TTC549 (cell line): ENCODE measurements around the gene FGD1.

Source experiments
- FAIRE-seq: peaks from 2 replicates; lab custom pipeline; 2012; peaks lifted over from hg19 to GRCh38; lab: Jason Lieb, UNC

The FGD1 gene

DNA sequence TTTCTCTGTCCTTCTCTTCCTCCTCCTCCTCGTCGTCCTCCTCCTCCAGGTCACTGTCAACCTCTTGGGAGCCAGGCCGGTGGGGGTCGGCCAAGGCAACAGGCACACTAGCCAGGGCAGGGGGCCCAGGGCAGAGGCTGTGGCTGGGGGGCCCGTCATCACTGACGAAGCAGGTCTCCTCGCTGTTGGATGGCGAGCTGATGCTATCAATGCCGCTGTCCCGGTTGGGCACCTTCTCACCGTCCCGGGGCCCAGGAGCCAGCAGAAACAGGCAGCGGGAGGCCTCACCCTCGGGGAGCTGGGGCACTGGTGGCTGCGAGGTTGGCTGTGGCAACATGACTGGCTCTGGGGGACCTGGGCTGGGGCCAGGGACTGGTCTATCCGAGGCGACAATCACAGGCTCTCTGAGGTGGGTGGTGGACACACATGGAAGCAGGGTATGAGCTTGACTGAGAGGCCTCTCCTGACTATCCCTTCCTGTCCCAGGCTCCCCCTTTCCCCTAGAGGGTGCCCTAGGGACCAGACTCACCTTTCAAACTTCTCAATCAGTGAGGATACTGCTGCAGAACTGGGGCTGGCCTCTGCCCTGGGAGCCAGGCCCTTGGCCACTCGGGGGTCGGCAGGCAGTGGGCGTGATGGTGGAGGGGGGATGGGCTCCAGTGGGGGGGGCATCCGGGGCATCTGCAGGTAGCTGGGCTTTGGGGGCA lies 25.8 kb downstream of the FGD1 start:
- FAIRE-seq: no peak

DNA sequence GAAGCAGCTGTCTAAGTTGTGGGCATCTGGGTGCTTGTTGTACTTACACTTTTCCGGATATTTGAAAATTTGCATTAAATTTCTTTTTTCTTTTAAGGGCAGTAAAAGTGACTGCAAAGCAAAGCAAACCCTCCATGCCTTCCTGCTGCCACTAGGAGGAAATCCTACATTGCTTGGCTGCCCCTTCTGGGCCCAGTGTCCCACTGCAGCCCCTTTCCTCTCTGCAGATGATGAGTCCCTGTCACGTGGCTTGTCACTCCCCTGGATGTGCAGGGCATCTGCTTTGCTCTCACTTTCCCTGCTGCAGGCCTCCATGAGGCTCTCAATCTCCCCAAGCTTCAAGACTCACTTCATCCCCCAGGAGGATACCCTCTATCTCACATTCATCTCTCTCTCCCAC lies 43.1 kb downstream of the FGD1 start:
- no peak for FAIRE-seq

GRCh38 chrX:54449929-54450328 lies 46.1 kb downstream of the FGD1 start:
- no peak for FAIRE-seq

DNA sequence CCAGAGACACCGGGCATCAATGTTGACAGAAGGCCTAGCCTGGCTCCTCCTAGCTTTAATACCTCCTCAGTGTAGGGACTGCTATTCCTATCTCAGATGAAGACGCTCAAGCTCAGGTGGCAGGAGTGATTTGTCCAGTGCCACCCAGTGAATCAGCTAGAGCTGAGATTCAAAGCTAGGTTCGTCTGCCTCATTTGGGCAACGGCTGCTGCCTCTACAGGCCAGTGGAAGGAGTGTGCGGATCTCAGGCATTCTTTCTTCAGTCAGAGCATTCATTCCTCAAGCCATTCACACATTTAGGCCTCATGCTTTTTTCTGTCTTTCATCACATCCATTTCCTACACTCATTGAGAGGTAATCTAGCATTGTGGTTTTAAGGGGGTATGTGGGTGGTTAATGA lies 48.6 kb downstream of the FGD1 start:
- FAIRE-seq: no peak

- no peak for FAIRE-seq
Observed at GRCh38 chrX:54446084-54446483, 50.0 kb downstream of the FGD1 start.

DNA sequence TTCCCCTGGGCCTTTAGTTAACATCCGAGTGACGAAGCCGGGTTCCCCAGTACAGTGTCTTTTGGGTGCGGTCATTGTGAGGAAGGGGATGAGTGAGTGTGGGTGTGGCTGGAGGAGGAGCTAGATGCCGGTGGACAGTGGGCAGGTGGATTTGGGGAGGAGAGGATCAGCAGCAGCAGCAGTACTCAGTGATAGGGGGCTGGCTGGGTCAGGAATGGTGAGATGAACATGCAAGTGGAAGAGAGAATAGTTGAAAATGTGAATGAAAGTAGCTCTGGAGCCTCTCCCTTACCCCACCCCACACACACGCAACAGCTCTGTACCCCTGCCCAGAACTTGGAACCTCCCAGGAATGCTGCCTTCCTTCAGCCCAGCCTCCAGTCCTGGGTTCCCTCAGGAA lies 51.3 kb downstream of the FGD1 start:
- FAIRE-seq: no peak

GRCh38 chrX:54442790-54443189 lies 53.2 kb downstream of the FGD1 start:
- no peak for FAIRE-seq

GRCh38 chrX:54439960-54440871 lies 55.8 kb downstream of the FGD1 start, which contains the start of gene TSR2:
Gene TSR2 (plus strand): TSS chrX:54440404. CDS start chrX:54440422, 18 bp downstream.
- FAIRE-seq: no peak

DNA sequence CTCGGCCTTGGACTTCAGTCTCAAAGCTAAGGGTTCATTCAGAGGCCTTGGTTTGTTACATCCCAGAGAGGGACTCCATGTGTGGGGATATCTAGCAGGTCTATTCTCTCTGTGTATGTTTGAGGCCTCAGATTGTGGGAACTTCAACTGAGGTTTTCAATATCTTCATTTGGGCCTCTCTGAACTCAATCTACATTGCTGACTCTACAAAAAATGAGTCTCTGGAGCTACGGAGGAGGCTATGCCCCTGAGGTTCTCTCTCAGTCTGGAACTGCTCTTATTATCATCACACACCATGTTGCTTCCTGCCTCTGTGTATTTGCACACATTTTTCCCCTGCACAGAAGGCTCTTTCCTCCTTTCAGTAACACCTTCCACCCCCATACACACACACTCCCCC lies 60.9 kb downstream of the FGD1 start:
- FAIRE-seq: no peak

GRCh38 chrX:54430519-54430918 lies 65.5 kb downstream of the FGD1 start:
- no peak for FAIRE-seq

GRCh38 chrX:54427837-54428424 lies 68.1 kb downstream of the FGD1 start:
- FAIRE-seq: no peak

- no peak for FAIRE-seq
Observed at GRCh38 chrX:54423161-54423888, 72.7 kb downstream of the FGD1 start.

GRCh38 chrX:54422168-54422567 lies 73.9 kb downstream of the FGD1 start:
- FAIRE-seq: no peak

DNA sequence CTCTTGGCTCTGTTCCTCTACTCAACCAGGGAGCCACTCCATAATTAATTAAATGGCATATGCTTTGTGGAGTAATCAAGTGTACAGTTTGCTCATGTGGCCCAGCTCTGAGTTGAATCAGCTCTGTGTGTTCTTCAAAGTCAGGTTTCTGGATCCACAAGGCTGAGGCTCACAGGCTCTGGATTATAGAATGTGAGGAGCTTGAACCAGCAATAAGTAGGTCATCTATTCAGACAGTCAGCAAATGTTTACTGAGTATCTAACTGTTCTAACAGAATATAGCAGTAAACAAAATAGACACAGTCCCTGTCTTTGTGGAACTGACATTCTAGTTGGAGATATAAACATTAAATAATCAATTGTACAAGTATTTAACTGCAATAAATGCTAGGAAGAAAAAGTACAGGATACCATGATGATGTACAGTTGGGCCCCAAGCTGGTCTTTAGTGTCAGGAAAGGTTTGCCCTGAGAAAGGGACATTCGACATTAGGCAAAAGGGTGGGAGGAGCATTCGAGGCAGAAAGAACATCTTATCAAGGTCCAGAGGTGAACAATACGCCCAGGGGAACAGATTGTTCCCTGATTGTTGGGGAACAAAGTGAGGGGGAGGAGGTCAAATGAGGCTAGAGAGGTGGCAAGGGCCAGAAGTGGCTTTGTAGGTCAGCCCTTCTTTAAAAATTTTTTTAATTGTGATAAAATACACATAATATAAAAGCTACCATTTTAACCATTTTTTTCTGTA lies 76.3 kb downstream of the FGD1 start:
- FAIRE-seq: no peak

GRCh38 chrX:54416965-54417364 lies 79.1 kb downstream of the FGD1 start:
- no peak for FAIRE-seq

DNA sequence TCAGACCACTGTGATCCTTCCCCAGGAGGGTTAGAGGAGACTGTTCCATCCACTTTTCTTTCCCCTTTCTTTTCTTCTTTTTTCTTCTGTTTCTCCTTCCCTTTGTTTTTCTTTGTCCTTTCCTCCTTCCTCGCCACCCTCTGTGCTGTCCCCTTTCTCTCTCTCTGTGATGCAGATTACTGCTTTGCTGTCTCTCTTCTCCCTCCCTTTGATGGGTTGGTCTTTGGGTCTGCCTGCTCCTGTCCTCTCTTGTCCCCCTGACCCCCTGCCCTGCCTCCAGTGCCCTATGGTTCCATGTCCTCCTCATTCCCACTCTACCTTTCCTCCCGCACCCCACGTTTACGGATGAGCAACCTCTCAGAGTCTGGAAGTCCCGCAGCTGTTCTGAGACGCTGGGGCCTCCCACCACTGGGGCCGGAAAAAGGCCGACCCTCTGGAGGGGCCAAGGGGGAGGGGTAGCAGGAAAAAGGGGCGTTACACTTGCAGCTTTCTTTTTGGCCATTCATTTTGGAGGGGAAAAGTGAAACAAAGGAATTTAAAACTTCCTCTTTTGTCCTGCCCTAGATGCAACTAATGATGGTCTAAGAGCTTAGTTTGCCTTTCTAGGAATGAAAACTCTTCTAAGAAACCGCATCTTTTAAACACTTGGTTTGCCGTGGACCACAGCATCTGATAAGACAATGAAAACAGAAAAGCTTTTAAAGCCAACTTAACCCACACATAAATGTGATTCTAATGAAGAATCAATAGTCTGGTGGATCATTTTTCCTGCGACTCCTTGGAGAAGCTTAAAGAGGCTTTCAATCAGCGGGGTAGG lies 80.3 kb downstream of the FGD1 start:
- no peak for FAIRE-seq

GRCh38 chrX:54413753-54414152 lies 82.3 kb downstream of the FGD1 start:
- no peak for FAIRE-seq

DNA sequence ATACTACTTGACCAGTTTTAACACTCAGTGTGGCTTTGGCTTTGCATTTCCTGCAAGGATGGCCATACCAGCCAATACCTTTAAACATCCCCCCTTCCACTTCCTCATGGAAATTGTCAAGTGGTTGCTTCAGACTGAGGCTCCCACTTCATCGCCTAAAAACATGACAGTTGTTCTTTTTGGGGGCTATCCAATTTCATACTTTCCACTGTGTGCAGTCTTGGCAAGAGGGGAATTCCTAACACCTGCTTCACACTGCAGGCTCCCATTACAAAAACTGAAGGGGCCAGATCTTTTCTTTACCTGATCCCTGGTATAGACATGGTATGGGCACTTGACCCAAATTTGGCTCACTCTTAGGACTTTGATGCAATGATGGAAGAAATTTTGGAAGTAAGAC lies 84.3 kb downstream of the FGD1 start:
- no peak for FAIRE-seq

DNA sequence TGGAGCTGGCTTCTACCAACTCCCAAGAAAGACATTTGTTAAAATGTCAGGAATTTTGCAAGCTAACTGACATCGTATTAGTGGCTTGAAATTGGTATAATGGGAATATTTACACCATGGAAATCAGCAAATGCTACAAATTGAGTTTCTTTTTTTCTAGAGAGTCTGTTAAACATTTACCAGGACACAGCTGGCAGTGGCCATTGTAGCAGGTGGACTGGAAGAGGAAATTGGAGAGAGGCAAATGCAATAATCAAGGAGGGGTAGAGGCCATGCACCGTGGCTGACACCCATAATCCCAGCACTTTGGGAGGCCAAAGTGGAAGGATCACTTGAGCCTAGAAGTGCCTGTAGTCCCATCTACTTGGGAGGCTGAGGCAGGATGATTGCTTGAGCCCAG lies 88.8 kb downstream of the FGD1 start:
- no peak for FAIRE-seq

DNA sequence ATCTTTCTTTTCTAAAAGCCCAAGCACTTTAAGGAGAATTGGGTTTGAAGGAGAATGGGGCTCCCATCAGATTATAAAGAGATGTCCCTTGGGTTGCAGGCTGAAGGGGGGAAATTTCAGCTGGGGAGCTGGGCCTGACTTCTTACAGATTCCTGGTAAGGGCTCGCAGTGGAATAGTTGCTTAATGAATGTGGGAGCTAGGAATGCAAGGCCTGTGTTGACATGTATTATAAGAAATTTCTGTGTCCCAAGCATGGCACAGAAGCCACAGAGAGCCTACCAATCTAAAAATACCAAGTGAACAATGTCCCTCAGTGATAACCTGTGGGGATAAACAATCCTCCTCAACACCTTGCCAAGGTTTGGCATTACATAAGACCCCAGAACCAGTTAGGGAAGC lies 98.9 kb downstream of the FGD1 start:
- no peak for FAIRE-seq
